ENCODE results near the gene CX3CL1. TPM values are rescaled to one million over a fixed set of nuclear protein-coding genes. Genes with fewer than 3 reads are reported as not detected.

The CX3CL1 gene
- total RNA-seq, 1 experiment from 2014 or later = not detected

DNA sequence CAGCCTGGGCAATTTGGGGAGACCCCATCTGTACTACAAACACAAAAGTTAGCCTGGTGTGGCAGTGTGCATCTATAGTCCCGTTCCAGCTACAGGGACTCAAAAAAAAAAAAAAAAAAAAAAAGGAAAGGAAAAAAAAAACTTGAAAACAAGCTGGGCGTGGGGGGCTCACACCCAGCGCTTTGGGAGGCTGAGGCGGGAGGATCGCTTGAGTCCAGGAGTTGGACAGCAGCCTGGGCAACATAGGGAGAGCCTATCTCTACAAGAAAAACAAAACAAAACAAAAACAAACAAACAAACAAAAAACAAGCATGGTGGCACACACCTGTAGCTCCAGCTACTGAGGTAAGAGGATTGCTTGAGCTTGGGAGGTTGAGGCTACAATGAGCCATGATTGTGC is 19.4 kb downstream of the CX3CL1 start:
- Histone ChIP-seq H3F3A (ENCODE audit: insufficient read depth, low read depth) (peaks cover 50% of the 10 kb centered on the region), H3K4me3 (no peak overlapping the region), H3K9me3 (ENCODE audit: insufficient read depth, low read depth) (no peaks in the 10 kb centered on the region), H3K4me1 (replicated peaks; ENCODE audit: insufficient read depth) (peaks cover 54% of the 10 kb centered on the region), H3K36me3 (ENCODE audit: low read depth) (no peaks in the 10 kb centered on the region), H4K20me1 (ENCODE audit: insufficient read depth) (no peaks in the 10 kb centered on the region), H3K9me2 (ENCODE audit: insufficient read depth) (no peaks in the 10 kb centered on the region), H2AFZ (no peak overlapping the region), H3K27me3 (ENCODE audit: insufficient read depth, low read depth) (no peaks in the 10 kb centered on the region), H3K27ac (peak overlapping the region; percentile 78), H3K79me2 (ENCODE audit: low read depth) (no peaks in the 10 kb centered on the region), H3K4me2 (no peak overlapping the region)
- ChIA-PET CTCF (interaction anchor here (0.6 kb wide), 1 partner anchor 30 kb away, joined by 5 read pairs; no protein-coding TSS in a partner anchor), POLR2A (ENCODE audit: unreplicated experiment) (interaction anchor here (0.6 kb wide), 1 partner anchor 49 kb away, joined by 6 read pairs; no protein-coding TSS in a partner anchor)
- no peak for DNase-seq
- TF ChIP-seq EZH2 (IDR thresholded peaks at IDR 0.05; ENCODE audit: low read depth) = no peak
- TF ChIP-seq, protein P1, sequence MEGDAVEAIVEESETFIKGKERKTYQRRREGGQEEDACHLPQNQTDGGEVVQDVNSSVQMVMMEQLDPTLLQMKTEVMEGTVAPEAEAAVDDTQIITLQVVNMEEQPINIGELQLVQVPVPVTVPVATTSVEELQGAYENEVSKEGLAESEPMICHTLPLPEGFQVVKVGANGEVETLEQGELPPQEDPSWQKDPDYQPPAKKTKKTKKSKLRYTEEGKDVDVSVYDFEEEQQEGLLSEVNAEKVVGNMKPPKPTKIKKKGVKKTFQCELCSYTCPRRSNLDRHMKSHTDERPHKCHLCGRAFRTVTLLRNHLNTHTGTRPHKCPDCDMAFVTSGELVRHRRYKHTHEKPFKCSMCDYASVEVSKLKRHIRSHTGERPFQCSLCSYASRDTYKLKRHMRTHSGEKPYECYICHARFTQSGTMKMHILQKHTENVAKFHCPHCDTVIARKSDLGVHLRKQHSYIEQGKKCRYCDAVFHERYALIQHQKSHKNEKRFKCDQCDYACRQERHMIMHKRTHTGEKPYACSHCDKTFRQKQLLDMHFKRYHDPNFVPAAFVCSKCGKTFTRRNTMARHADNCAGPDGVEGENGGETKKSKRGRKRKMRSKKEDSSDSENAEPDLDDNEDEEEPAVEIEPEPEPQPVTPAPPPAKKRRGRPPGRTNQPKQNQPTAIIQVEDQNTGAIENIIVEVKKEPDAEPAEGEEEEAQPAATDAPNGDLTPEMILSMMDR (conservative IDR thresholded peaks at IDR 0.05) = no peak
- intact Hi-C loops (cut with micrococcal nuclease; ENCODE audit: unreplicated experiment) = loop anchor here (1.0 to 2.0 kb wide), 2 partner anchors 31 to 50 kb away; no protein-coding TSS in a partner anchor
- BruUV-seq (replicated peaks) = no TSS peak

DNA sequence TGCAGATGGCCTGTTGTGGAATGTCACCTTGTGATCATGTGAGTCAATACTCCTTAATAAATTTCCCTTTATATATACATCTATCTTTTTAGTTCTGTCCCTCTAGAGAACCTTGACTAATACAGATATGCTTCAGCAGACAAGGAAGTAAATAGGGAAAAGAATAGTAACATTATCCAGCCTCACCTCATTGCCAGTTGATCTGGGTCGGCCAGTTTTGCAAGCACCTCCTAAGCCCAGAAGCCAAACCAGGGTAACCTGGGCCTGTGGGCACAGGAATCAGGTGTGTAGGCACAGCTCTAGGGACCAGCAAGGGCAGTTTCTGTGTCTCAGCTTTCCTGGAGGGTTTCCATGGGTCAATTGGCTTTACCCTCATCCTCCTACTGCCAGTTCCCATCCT is 20.4 kb downstream of the CX3CL1 start:
- POLR2A ChIA-PET (ENCODE audit: unreplicated experiment) = no interaction called here
- no peak overlapping the region for H2AFZ ChIP-seq
- H3K27ac ChIP-seq = peak overlapping the region; percentile 78
- no TSS peak for BruUV-seq (replicated peaks)
- no peaks in the 10 kb centered on the region for H3K27me3 ChIP-seq (ENCODE audit: insufficient read depth, low read depth)
- H3K36me3 ChIP-seq (ENCODE audit: low read depth) = no peaks in the 10 kb centered on the region
- no peaks in the 10 kb centered on the region for H4K20me1 ChIP-seq (ENCODE audit: insufficient read depth)
- H3K4me1 ChIP-seq (replicated peaks; ENCODE audit: insufficient read depth) = peaks cover 47% of the 10 kb centered on the region
- H3F3A ChIP-seq (ENCODE audit: insufficient read depth, low read depth) = peaks cover 50% of the 10 kb centered on the region
- TF ChIP-seq EZH2 (IDR thresholded peaks at IDR 0.05; ENCODE audit: low read depth) = no peak
- TF ChIP-seq, protein P1 (conservative IDR thresholded peaks at IDR 0.05) = no peak
- CTCF ChIA-PET = interaction anchor here (0.9 kb wide), 1 partner anchor 24 kb away, joined by 6 read pairs; no protein-coding TSS in a partner anchor
- H3K79me2 ChIP-seq (ENCODE audit: low read depth) = no peaks in the 10 kb centered on the region
- peak; percentile 82 to 90 for DNase-seq
- peak overlapping the region; percentile 56 for H3K4me2 ChIP-seq
- H3K9me2 ChIP-seq (ENCODE audit: insufficient read depth) = no peaks in the 10 kb centered on the region
- no peaks in the 10 kb centered on the region for H3K9me3 ChIP-seq (ENCODE audit: insufficient read depth, low read depth)
- intact Hi-C loops (cut with micrococcal nuclease; ENCODE audit: unreplicated experiment) = loop anchor here (1.0 to 2.0 kb wide), 2 partner anchors 32 to 51 kb away; no protein-coding TSS in a partner anchor
- H3K4me3 ChIP-seq = no peak overlapping the region

DNA sequence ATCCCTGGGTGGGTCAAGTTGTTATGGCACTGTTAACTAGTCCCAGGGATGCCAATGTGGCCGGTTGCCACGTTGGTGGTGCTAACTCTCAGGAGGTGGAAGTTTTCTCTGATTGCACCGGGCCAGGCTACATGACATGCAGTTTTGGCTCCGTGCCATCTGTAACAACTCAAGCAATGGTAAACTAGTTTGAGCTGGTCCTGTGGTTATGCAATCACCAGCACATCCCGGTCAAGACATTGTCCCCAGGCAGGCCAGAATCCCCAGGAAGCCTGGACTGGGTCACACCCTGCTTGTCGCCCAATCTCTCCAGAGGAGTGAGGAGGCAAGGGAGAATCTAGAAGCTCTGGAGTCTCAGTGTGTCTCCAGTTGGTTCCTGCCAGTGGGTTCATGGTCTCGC is 22.2 kb downstream of the CX3CL1 start:
- no TSS peak for BruUV-seq (replicated peaks)
- H3K4me1 ChIP-seq (replicated peaks; ENCODE audit: insufficient read depth) = peaks cover 33% of the 10 kb centered on the region
- peaks cover 38% of the 10 kb centered on the region for H3F3A ChIP-seq (ENCODE audit: insufficient read depth, low read depth)
- no peak overlapping the region for H3K4me3 ChIP-seq
- H3K9me2 ChIP-seq (ENCODE audit: insufficient read depth) = no peaks in the 10 kb centered on the region
- no peak for TF ChIP-seq EZH2 (IDR thresholded peaks at IDR 0.05; ENCODE audit: low read depth)
- TF ChIP-seq, protein P1 (conservative IDR thresholded peaks at IDR 0.05) = no peak
- peak; percentile 60 to 64 for DNase-seq
- no peaks in the 10 kb centered on the region for H3K9me3 ChIP-seq (ENCODE audit: insufficient read depth, low read depth)
- no peaks in the 10 kb centered on the region for H4K20me1 ChIP-seq (ENCODE audit: insufficient read depth)
- no peak overlapping the region for H3K27ac ChIP-seq
- intact Hi-C loops (cut with micrococcal nuclease; ENCODE audit: unreplicated experiment) = loop anchor here (1.0 kb wide), 1 partner anchor 16 kb away; no protein-coding TSS in a partner anchor
- ChIA-PET CTCF (interaction anchor here (0.7 kb wide), 1 partner anchor 22 kb away, joined by 3 read pairs; no protein-coding TSS in a partner anchor), POLR2A (ENCODE audit: unreplicated experiment) (interaction anchor here (0.5 to 1.0 kb wide), 3 partner anchors 17 to 565 kb away, joined by 3 to 8 read pairs (median 6); partner anchors contain the start of genes CIAPIN1 and COQ9)
- H3K79me2 ChIP-seq (ENCODE audit: low read depth) = no peaks in the 10 kb centered on the region
- H3K4me2 ChIP-seq = peak overlapping the region; percentile 26; the same call in 1 of the 2 replicates
- H3K27me3 ChIP-seq (ENCODE audit: insufficient read depth, low read depth) = no peaks in the 10 kb centered on the region
- H3K36me3 ChIP-seq (ENCODE audit: low read depth) = no peaks in the 10 kb centered on the region
- no peak overlapping the region for H2AFZ ChIP-seq

Measured in PC-9 (cell line).